NB4 (cell line): ENCODE results near the gene TNFSF10.

Experiments used
- DNase-seq: peaks from one replicate; pipeline ENCODE4 v3.0.0; 2010; ENCODE audit warnings: low read depth
- H3K4me3 ChIP-seq: one replicate; pipeline ENCODE4 v1.5.1; 2011; ENCODE audit warnings: mild to moderate bottlenecking, low read depth, low read length, moderate library complexity
- CTCF ChIP-seq: IDR thresholded peaks from one replicate; pipeline ENCODE4 v1.5.1; 2012; ENCODE audit warnings: low read depth, low read length
- MAX ChIP-seq: IDR thresholded peaks from 2 replicates; pipeline ENCODE4 v1.6.1; 2011; ENCODE audit warnings: low read depth, low read length
- MYC ChIP-seq: IDR thresholded peaks from 2 replicates; pipeline ENCODE4 v1.6.1; 2011; ENCODE audit warnings: low read depth, low read length
- POLR2A ChIP-seq: IDR thresholded peaks from 2 replicates; pipeline ENCODE4 v1.6.1; 2011; ENCODE audit warnings: mild to moderate bottlenecking; ENCODE audit not compliant: insufficient read length; ENCODE audit errors: extremely low read depth

Gene TNFSF10

GRCh38 chr3:172470588-172470987 is 52.6 kb downstream of the TNFSF10 start:
- no peak for DNase-seq
- H3K4me3 ChIP-seq = no peak overlapping the region
- TF ChIP-seq CTCF = no peak
- TF ChIP-seq MYC = no peak
- no peak for TF ChIP-seq POLR2A
- no peak for TF ChIP-seq MAX

- TF ChIP-seq CTCF = no peak
- no peak for TF ChIP-seq POLR2A
- TF ChIP-seq MYC = no peak
- no peak for TF ChIP-seq MAX
- no peak overlapping the region for H3K4me3 ChIP-seq
- DNase-seq = no peak
Observed at GRCh38 chr3:172467170-172467824, 55.9 kb downstream of the TNFSF10 start.

- TF ChIP-seq CTCF (no peak), MYC (no peak), POLR2A (no peak), MAX (no peak)
- no peak for DNase-seq
- H3K4me3 ChIP-seq = no peak overlapping the region
Observed at GRCh38 chr3:172466553-172467130, 56.6 kb downstream of the TNFSF10 start.

- H3K4me3 ChIP-seq = no peak overlapping the region
- no peak for DNase-seq
- TF ChIP-seq MAX = no peak
- no peak for TF ChIP-seq CTCF
- no peak for TF ChIP-seq MYC
- no peak for TF ChIP-seq POLR2A
Observed at GRCh38 chr3:172465281-172465680, 57.9 kb downstream of the TNFSF10 start.

- H3K4me3 ChIP-seq = no peak overlapping the region
- no peak for DNase-seq
- no peak for TF ChIP-seq CTCF
- TF ChIP-seq MAX = no peak
- TF ChIP-seq MYC = no peak
Observed at GRCh38 chr3:172464306-172464705, 58.9 kb downstream of the TNFSF10 start.
